OCI-LY3 (cell line): ENCODE results near the gene USP6.

Source experiments
- H2AFZ ChIP-seq: fragments of 200-600, 300-600 bp; shearing (Covaris generic); 2 replicates; pipeline ENCODE4 v1.6.0; 2014; ENCODE audit warnings: antibody characterized with exemption, low read depth, low read length
- H3K27ac ChIP-seq: fragments of 200-600, 300-600 bp; sonication (generic); 2 replicates; pipeline ENCODE4 v1.5.1; 2014; ENCODE audit warnings: mild to moderate bottlenecking, low read length, moderate library complexity, mixed read lengths
- H3K27me3 ChIP-seq: fragments of 200-600, 300-600 bp; sonication (generic); 2 replicates; pipeline ENCODE4 v1.6.1; 2014; ENCODE audit warnings: low read depth, low read length, mixed read lengths
- H3K36me3 ChIP-seq: fragments of 200-600, 300-600 bp; sonication (generic); replicated peaks from 2 replicates; pipeline ENCODE3; 2014; ENCODE audit warnings: low read depth, low read length, mixed read lengths
- H3K4me1 ChIP-seq: fragments of 300-600, 200-600 bp; sonication (generic); 2 replicates; pipeline ENCODE4 v1.6.1; 2014; ENCODE audit warnings: low read length, mixed read lengths
- H3K4me2 ChIP-seq: fragments of 200-600, 300-600 bp; sonication (generic); 2 replicates; pipeline ENCODE4 v1.6.1; 2014; ENCODE audit warnings: low read length, mixed read lengths
- H3K4me3 ChIP-seq: fragments of 300-600, 200-600 bp; sonication (generic); 2 replicates; pipeline ENCODE4 v1.5.1; 2014; ENCODE audit warnings: antibody characterized with exemption, mild to moderate bottlenecking, low read length, moderate library complexity
- H3K79me2 ChIP-seq: fragments of 300-600, 200-600 bp; shearing (Covaris generic); 2 replicates; pipeline ENCODE4 v1.6.1; 2014; ENCODE audit warnings: mild to moderate bottlenecking, low read length, mixed read lengths
- H3K9ac ChIP-seq: fragments of 300-600, 200-600 bp; shearing (Covaris generic); 2 replicates; pipeline ENCODE4 v1.6.0; 2014; ENCODE audit warnings: mild to moderate bottlenecking, low read length, moderate library complexity
- H3K9me3 ChIP-seq: fragments of 200-600, 300-600 bp; shearing (Covaris generic); 2 replicates; pipeline ENCODE4 v1.6.1; 2014; ENCODE audit warnings: low read length, mixed read lengths; ENCODE audit not compliant: insufficient read depth
- H4K20me1 ChIP-seq: fragments of 200-600, 300-600 bp; sonication (generic); 2 replicates; pipeline ENCODE4 v1.6.1; 2016; ENCODE audit warnings: low read length, mixed read lengths; ENCODE audit not compliant: insufficient read depth
- CTCF ChIP-seq: fragments of 200-600, 300-600 bp; sonication (generic); IDR thresholded peaks from 2 replicates; pipeline ENCODE4 v1.5.1; 2014; ENCODE audit warnings: antibody characterized with exemption, low read length, low read depth
- EZH2phosphoT487 ChIP-seq: fragments of 200-600 bp; shearing (Covaris generic); IDR thresholded peaks from 2 replicates; pipeline ENCODE4 v1.6.1; 2018; ENCODE audit warnings: antibody characterized with exemption, mixed run types, low read depth

USP6 gene

GRCh38 chr17:5179003-5179402 is 63.2 kb downstream of the USP6 start:
- Histone ChIP-seq H3K4me1 (no peaks in the 10 kb centered on the region), H3K27me3 (no peaks in the 10 kb centered on the region), H3K36me3 (peaks cover 16% of the 10 kb centered on the region), H4K20me1 (no peaks in the 10 kb centered on the region), H3K79me2 (no peaks in the 10 kb centered on the region), H3K27ac (no peak overlapping the region), H3K4me2 (no peak overlapping the region), H3K4me3 (no peak overlapping the region), H2AFZ (no peak overlapping the region), H3K9me3 (peaks cover 21% of the 10 kb centered on the region; the same call in 1 of the 2 replicates), H3K9ac (no peak overlapping the region)
- no peak for TF ChIP-seq CTCF
- TF ChIP-seq EZH2phosphoT487: no peak

DNA sequence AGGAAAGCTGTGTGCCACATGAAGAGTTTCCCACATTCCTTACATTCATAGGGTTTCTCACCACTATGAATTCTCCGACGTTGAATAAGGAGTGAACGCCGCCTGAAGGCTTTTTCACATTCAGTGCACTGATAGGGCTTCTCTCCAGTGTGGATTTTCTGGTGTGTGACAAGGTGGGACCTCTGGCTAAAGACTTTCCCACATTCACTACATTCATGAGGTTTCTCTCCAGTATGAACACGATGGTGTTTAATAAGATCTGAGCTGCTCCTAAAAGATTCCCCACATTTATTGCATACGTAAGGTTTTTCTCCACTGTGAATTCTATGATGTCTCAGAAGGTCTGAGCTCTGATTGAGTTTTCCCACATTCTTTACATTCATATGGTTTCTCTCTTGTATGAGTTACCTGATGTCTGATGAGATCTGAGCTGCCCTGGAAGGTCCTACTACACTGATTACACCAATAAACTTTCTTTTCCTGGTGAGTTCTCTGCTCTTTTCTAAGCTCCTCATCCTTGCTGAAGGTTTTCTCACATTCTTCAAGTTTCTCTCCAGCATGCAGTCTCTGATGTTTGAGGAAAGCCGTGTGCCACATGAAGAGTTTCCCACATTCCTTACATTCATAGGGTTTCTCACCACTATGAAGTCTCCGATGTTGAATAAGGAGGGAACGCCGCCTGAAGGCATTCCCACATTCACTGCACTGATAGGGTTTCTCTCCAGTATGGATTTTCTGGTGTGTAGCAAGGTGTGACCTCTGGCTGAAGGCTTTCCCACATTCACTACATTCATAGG is 65.9 kb downstream of the USP6 start:
- TF ChIP-seq EZH2phosphoT487 (no peak), CTCF (no peak)
- no peaks in the 10 kb centered on the region for H3K27me3 ChIP-seq
- H3K4me1 ChIP-seq: no peaks in the 10 kb centered on the region
- peaks cover 20% of the 10 kb centered on the region for H3K36me3 ChIP-seq
- no peak overlapping the region for H3K9ac ChIP-seq
- no peak overlapping the region for H3K27ac ChIP-seq
- no peaks in the 10 kb centered on the region for H4K20me1 ChIP-seq
- H2AFZ ChIP-seq: no peak overlapping the region
- H3K79me2 ChIP-seq: no peaks in the 10 kb centered on the region
- H3K4me3 ChIP-seq: no peak overlapping the region
- no peak overlapping the region for H3K4me2 ChIP-seq
- H3K9me3 ChIP-seq: peaks cover 21% of the 10 kb centered on the region; the same call in 1 of the 2 replicates

DNA sequence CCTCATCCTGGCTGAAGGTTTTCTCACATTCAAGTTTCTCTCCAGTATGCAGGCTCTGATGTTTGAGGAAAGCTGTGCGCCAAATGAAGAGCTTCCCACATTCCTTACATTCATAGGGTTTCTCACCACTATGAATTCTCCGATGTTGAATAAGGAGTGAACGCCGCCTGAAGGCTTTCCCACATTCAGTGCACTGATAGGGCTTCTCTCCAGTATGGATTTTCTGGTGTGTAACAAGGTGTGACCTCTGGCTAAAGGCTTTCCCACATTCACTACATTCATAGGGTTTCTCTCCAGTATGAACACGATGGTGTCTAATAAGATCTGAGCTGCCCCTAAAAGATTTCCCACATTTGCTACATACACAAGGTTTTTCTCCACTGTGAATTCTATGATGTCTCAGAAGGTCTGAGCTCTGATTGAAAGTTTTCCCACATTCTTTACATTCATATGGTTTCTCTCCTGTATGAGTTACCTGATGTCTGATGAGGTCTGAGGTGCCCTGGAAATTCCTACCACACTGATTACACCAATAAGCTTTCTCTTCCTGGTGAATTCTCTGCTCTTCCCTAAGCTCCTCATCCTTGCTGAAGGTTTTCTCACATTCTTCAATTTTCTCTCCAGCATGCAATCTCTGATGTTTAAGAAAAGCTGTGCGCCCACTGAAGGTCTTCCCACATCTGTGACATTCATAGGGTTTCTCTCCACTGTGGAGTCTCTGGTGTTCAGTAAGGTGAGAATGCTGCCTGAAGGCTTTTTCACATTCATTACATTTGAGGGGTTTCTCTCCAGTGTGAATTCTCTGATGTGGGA is 67.0 kb downstream of the USP6 start:
- no peaks in the 10 kb centered on the region for H4K20me1 ChIP-seq
- TF ChIP-seq EZH2phosphoT487 (no peak), CTCF (no peak)
- H3K27ac ChIP-seq: no peak overlapping the region
- H3K4me3 ChIP-seq: no peak overlapping the region
- no peak overlapping the region for H3K4me2 ChIP-seq
- peaks cover 27% of the 10 kb centered on the region for H3K36me3 ChIP-seq
- no peak overlapping the region for H2AFZ ChIP-seq
- H3K9me3 ChIP-seq: peaks cover 21% of the 10 kb centered on the region; the same call in 1 of the 2 replicates
- no peaks in the 10 kb centered on the region for H3K4me1 ChIP-seq
- no peaks in the 10 kb centered on the region for H3K79me2 ChIP-seq
- H3K9ac ChIP-seq: no peak overlapping the region
- no peaks in the 10 kb centered on the region for H3K27me3 ChIP-seq

GRCh38 chr17:5183410-5183793 is 67.6 kb downstream of the USP6 start:
- H3K9me3 ChIP-seq: peaks cover 21% of the 10 kb centered on the region; the same call in 1 of the 2 replicates
- H3K27me3 ChIP-seq: no peaks in the 10 kb centered on the region
- H3K4me2 ChIP-seq: no peak overlapping the region
- H3K79me2 ChIP-seq: no peaks in the 10 kb centered on the region
- H3K9ac ChIP-seq: no peak overlapping the region
- peaks cover 33% of the 10 kb centered on the region for H3K36me3 ChIP-seq
- H2AFZ ChIP-seq: no peak overlapping the region
- H3K4me1 ChIP-seq: no peaks in the 10 kb centered on the region
- no peaks in the 10 kb centered on the region for H4K20me1 ChIP-seq
- TF ChIP-seq EZH2phosphoT487 (no peak), CTCF (no peak)
- no peak overlapping the region for H3K27ac ChIP-seq
- H3K4me3 ChIP-seq: no peak overlapping the region
